Small intestine (tissue), 7 donors: ENCODE results near the gene DSG2. TPM values are rescaled to one million over a fixed set of nuclear protein-coding genes. Genes with fewer than 3 reads are reported as not detected.

Experiments used
- DNase-seq, 2 donors: peaks; one replicate each; pipeline versions ENCODE4 v3.0.0 to v3.0.0-alpha.2; 2013
- FAIRE-seq: peaks from 2 replicates; lab custom pipeline; 2012; peaks lifted over from hg19 to GRCh38; lab: Jason Lieb, UNC
- H3K27ac ChIP-seq, 3 donors: one replicate each; pipeline ENCODE4 v1.5.1; 2013; ENCODE audit warnings: low read length in 2 of 3, mild to moderate bottlenecking in 2 of 3, control low read depth in 1 of 3, inconsistent platforms in 1 of 3, low read depth in 1 of 3, moderate library complexity in 1 of 3
- H3K27me3 ChIP-seq, 3 donors: one replicate each; pipeline ENCODE4 v1.6.1; 2013; ENCODE audit warnings: low read length in 3 of 3, inconsistent platforms in 1 of 3; ENCODE audit not compliant: control insufficient read depth in 3 of 3, insufficient read depth in 3 of 3
- H3K36me3 ChIP-seq, 3 donors: one replicate each; pipeline ENCODE4 v1.6.1; 2013; ENCODE audit warnings: low read length in 3 of 3, inconsistent platforms in 1 of 3, low read depth in 1 of 3, mild to moderate bottlenecking in 1 of 3, moderate library complexity in 1 of 3; ENCODE audit not compliant: control insufficient read depth in 3 of 3, insufficient read depth in 2 of 3
- H3K4me1 ChIP-seq, 3 donors: one replicate each; pipeline ENCODE4 v1.6.1; 2013; ENCODE audit warnings: low read length in 2 of 3, inconsistent platforms in 1 of 3, low read depth in 1 of 3, mild to moderate bottlenecking in 1 of 3, moderate library complexity in 1 of 3; ENCODE audit not compliant: control insufficient read depth in 3 of 3, insufficient read depth in 2 of 3
- H3K4me3 ChIP-seq, 3 donors: one replicate each; pipeline ENCODE4 v1.5.1; 2013; ENCODE audit warnings: low read length in 3 of 3, control low read depth in 1 of 3, inconsistent platforms in 1 of 3, low read depth in 1 of 3, mild to moderate bottlenecking in 1 of 3, moderate library complexity in 1 of 3
- H3K9me3 ChIP-seq, 2 donors: one replicate each; pipeline ENCODE4 v1.6.1; 2013; ENCODE audit warnings: low read depth in 1 of 2, low read length in 1 of 2; ENCODE audit not compliant: control insufficient read depth in 2 of 2, insufficient read depth in 1 of 2
- WGBS, 3 donors: extraction: QIAGEN DNeasy Blood & Tissue Kit; methylation state at CpG; one replicate each; pipeline ENCODE4 v1.1.7; 2013; 5-methylcytosine and 5-hydroxymethylcytosine counted together
- polyA plus RNA-seq, 4 donors: library from polyadenylated mRNA; stranded (reverse) in 3 of 4; unstranded in 1 of 4; fragments of 200-250 nt in 3 of 4; fragments of 120-200 nt in 1 of 4; gene quantifications; one replicate each; pipeline versions ENCODE4 v1.2.1 to v1.2.3, GENCODE V29; 2013
- donor health status: healthy with polysubstance abuse.
- donor health status: control.
- donor health status: control.
- donor health status: Bipolar disorder and iron deficiency.
- donor health status: healthy.

Gene DSG2
- polyA plus RNA-seq, 4 donors = 28.6 to 106 (median 47.9) TPM

DNA sequence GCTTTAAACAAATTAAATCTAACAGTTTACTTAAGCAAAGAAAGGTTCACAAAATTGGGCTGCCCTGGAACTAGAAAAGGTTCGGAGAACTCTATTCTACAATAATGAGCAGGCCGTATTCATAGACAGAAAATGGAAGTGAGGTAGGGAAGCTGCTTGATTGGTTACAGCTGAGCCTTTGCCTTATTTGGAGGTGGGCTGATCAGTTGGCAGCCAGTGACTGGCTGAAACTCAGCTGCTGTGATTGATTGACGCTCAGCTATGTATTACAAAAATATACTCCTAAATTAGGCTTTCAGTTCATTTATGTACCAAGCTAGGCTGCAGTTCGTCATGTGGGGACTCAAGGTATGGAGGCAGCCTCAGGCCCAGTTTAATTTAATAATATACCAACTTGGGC is 51.4 kb downstream of the DSG2 start:
- Histone ChIP-seq H3K27ac (peak overlapping the region in 2 of 3 donors; percentile 19 to 47), H3K27me3 (no peaks in the 10 kb centered on the region), H3K4me1 (peaks cover 0 to 11% (median 1%) of the 10 kb centered on the region in 3 donors), H3K4me3 (no peak overlapping the region), H3K36me3 (peaks cover 0 to 6% (median 6%) of the 10 kb centered on the region in 3 donors), H3K9me3 (no peaks in the 10 kb centered on the region)
- 45 to 72% (median 65%) methylated on average over 4 of the region's 4 CpGs for WGBS, 3 donors
- no peak for FAIRE-seq
- DNase-seq = no peak

DNA sequence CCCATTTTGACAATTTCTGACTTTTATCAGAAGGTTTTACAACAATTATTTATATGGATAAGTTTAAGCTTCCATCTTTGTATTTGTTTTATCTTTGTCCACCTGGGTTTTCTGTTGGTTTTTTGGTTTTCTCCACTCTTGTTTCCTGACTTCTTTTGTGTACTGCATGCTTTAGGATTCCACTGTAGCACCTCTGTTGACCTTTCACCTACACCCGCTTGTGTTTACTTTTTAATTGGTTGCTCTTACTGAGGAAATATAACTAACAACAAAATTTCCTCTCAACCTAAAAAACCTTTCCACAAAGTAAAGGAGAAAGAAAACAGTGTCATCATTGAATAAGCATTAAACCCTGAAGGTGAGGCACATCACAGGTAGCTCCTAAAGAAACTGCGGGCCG is 53.9 kb downstream of the DSG2 start:
- H3K27ac ChIP-seq = no peak overlapping the region
- H3K9me3 ChIP-seq = no peaks in the 10 kb centered on the region
- H3K4me1 ChIP-seq = peaks cover 0 to 25% (median 4%) of the 10 kb centered on the region in 3 donors
- no peak overlapping the region for H3K4me3 ChIP-seq
- FAIRE-seq (no peak), DNase-seq (no peak)
- no peaks in the 10 kb centered on the region for H3K36me3 ChIP-seq
- H3K27me3 ChIP-seq = no peaks in the 10 kb centered on the region
- 67 to 74% (median 69%) methylated on average over 3 of the region's 3 CpGs for WGBS, 3 donors

GRCh38 chr18:31553800-31554199 is 55.8 kb downstream of the DSG2 start:
- DNase-seq = no peak
- Histone ChIP-seq H3K36me3 (no peaks in the 10 kb centered on the region), H3K27ac (no peak overlapping the region), H3K9me3 (no peaks in the 10 kb centered on the region), H3K4me3 (no peak overlapping the region), H3K27me3 (no peaks in the 10 kb centered on the region), H3K4me1 (peaks cover 0 to 24% (median 4%) of the 10 kb centered on the region in 3 donors)
- FAIRE-seq = no peak
- WGBS, 3 donors = 57 to 73% (median 59%) methylated on average over 6 of the region's 6 CpGs

DNA sequence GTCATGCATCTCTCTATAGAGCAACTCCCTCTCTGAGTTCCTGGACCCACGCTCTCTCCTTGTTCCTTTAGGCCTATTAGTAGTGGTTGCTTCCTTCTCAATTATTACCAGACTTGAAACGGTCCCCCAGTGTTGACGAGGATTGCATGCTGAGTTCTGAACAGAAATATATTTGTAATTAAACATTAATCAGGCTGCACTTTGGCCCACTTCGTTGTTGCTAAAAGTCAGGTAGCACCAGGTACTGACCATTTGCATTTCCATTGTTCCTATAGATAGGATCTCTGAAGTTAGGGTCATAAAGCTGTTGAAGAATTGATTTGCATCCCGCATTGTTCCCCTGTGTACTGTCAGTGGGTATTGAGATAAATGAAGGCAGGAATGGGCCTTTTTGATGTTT is 56.8 kb downstream of the DSG2 start:
- DNase-seq (peak; percentile 48 to 54), FAIRE-seq (no peak)
- Histone ChIP-seq H3K4me1 (peaks cover 0 to 17% (median 4%) of the 10 kb centered on the region in 3 donors), H3K9me3 (no peaks in the 10 kb centered on the region), H3K4me3 (no peak overlapping the region), H3K27ac (peak overlapping the region in 1 of 3 donors; percentile 41), H3K27me3 (no peaks in the 10 kb centered on the region), H3K36me3 (no peaks in the 10 kb centered on the region)
- 9 to 59% (median 26%) methylated on average over 5 of the region's 5 CpGs for WGBS, 3 donors

- H3K27me3 ChIP-seq = no peaks in the 10 kb centered on the region
- peak; percentile 77 to 87 for DNase-seq
- no peaks in the 10 kb centered on the region for H3K9me3 ChIP-seq
- H3K4me3 ChIP-seq = no peak overlapping the region
- no peak overlapping the region for H3K27ac ChIP-seq
- 7 to 15% (median 12%) methylated on average over 7 of the region's 7 CpGs for WGBS, 3 donors
- H3K4me1 ChIP-seq = peaks cover 0 to 17% (median 4%) of the 10 kb centered on the region in 3 donors
- FAIRE-seq = peak; percentile 44
- H3K36me3 ChIP-seq = no peaks in the 10 kb centered on the region
Measured at GRCh38 chr18:31555971-31556747, 58.2 kb downstream of the DSG2 start.

GRCh38 chr18:31557446-31557845 is 59.5 kb downstream of the DSG2 start:
- Histone ChIP-seq H3K27me3 (no peaks in the 10 kb centered on the region), H3K9me3 (no peaks in the 10 kb centered on the region), H3K4me1 (peaks cover 0 to 17% (median 4%) of the 10 kb centered on the region in 3 donors), H3K4me3 (no peak overlapping the region), H3K27ac (no peak overlapping the region), H3K36me3 (no peaks in the 10 kb centered on the region)
- DNase-seq = no peak
- FAIRE-seq = no peak
- WGBS, 3 donors = 95 to 100% (median 97%) methylated on average over 3 of the region's 3 CpGs

DNA sequence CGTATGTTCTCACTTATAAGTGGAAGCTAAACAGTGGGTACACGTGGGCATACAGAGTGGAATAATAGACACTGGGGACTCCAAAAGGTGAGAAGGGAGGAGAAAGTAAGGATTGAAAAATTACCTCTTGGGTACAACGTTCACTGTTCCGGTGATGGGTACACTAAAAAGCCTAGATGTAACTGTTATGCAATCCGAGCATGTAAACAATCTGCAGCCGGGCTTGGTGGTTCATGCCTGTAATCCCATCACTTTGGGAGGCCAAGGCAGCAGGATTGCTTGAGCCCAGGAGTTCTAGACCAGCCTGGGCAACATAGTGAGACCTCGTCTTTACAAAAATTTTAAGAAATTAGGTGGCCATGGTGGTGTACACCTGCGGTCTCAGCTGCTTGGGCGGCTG is 60.6 kb downstream of the DSG2 start:
- WGBS, 3 donors = 71 to 72% (median 72%) methylated on average over 9 of the region's 9 CpGs
- Histone ChIP-seq H3K27ac (no peak overlapping the region), H3K4me1 (peaks cover 0 to 17% (median 4%) of the 10 kb centered on the region in 3 donors), H3K4me3 (no peak overlapping the region), H3K27me3 (no peaks in the 10 kb centered on the region), H3K36me3 (no peaks in the 10 kb centered on the region), H3K9me3 (no peaks in the 10 kb centered on the region)
- FAIRE-seq (no peak), DNase-seq (no peak)

- no peaks in the 10 kb centered on the region for H3K27me3 ChIP-seq
- WGBS, 3 donors = 17 to 45% (median 24%) methylated on average over 4 of the region's 4 CpGs
- no peak overlapping the region for H3K27ac ChIP-seq
- no peak for DNase-seq
- no peaks in the 10 kb centered on the region for H3K9me3 ChIP-seq
- no peaks in the 10 kb centered on the region for H3K36me3 ChIP-seq
- H3K4me1 ChIP-seq = peaks cover 0 to 22% (median 9%) of the 10 kb centered on the region in 3 donors
- FAIRE-seq = no peak
- no peak overlapping the region for H3K4me3 ChIP-seq
Measured at GRCh38 chr18:31562726-31563125, 64.7 kb downstream of the DSG2 start.
